ENCODE measurements around the gene B3GALT2. TPM values are rescaled to one million over a fixed set of nuclear protein-coding genes. Genes with fewer than 3 reads are reported as not detected.
A peak's percentile ranks its signal among the peaks of the same experiment; 100 is the strongest.

Gene B3GALT2
- total and polyA plus RNA-seq, 2 experiments from 2014 or later = 2.8 to 4.8 TPM

- WGBS, 2 experiments (ENCODE audit: low coverage in 1 of 2, low lambda C conversion rate in 2 of 2, missing lambda C conversion rate in 2 of 2) = 84 to 87% methylated on average over 4 of the region's 4 CpGs
- in situ Hi-C loops (cut with MboI) = no loop called here
Observed at GRCh38 chr1:193179094-193179493, 7.3 kb downstream of the B3GALT2 start.

GRCh38 chr1:193176788-193177187, 9.6 kb downstream of the B3GALT2 start:
- Histone ChIP-seq H3K27ac (no peak overlapping the region), H3K9me2 (ENCODE audit: insufficient read depth) (no peaks in the 10 kb centered on the region), H2AFZ (no peak overlapping the region), H3K9ac (no peak overlapping the region), H3K36me3 (ENCODE audit: low read depth) (no peaks in the 10 kb centered on the region), H3K27me3 (replicated peaks; ENCODE audit: insufficient read depth) (no peaks in the 10 kb centered on the region), H3K4me1 (ENCODE audit: insufficient read depth) (peaks cover 10% of the 10 kb centered on the region), H3K9me3 (ENCODE audit: low read depth) (no peaks in the 10 kb centered on the region), H3K4me3 (no peak overlapping the region), H4K20me1 (ENCODE audit: insufficient read depth) (no peaks in the 10 kb centered on the region), H3K4me2 (ENCODE audit: unreplicated experiment) (no peak overlapping the region), H3F3A (ENCODE audit: insufficient read depth) (peaks cover 14% of the 10 kb centered on the region), H3K79me2 (ENCODE audit: insufficient read depth) (peaks cover 97% of the 10 kb centered on the region)
- in situ Hi-C loops (cut with MboI) = no loop called here
- TF ChIP-seq EZH2 (IDR thresholded peaks at IDR 0.05; ENCODE audit: insufficient read depth, poor library complexity, severe bottlenecking) (no peak), EZH2phosphoT487 (IDR thresholded peaks at IDR 0.05; ENCODE audit: insufficient read depth, low read depth) (no peak)
- DNase-seq = no peak

More at GRCh38 chr1:193179094-193179493, 7.3 kb downstream of the B3GALT2 start:
- no peak overlapping the region for H3K4me3 ChIP-seq
- TF ChIP-seq EZH2 (IDR thresholded peaks at IDR 0.05; ENCODE audit: insufficient read depth, poor library complexity, severe bottlenecking) = no peak
- no peak for TF ChIP-seq EZH2phosphoT487 (IDR thresholded peaks at IDR 0.05; ENCODE audit: insufficient read depth, low read depth)
- H3K4me1 ChIP-seq (ENCODE audit: insufficient read depth) = peaks cover 32% of the 10 kb centered on the region
- no peak overlapping the region for H3K9ac ChIP-seq
- H3K79me2 ChIP-seq (ENCODE audit: insufficient read depth) = peaks cover 96% of the 10 kb centered on the region
- H2AFZ ChIP-seq = no peak overlapping the region
- H3K4me2 ChIP-seq (ENCODE audit: unreplicated experiment) = no peak overlapping the region
- H4K20me1 ChIP-seq (ENCODE audit: insufficient read depth) = no peaks in the 10 kb centered on the region
- DNase-seq = no peak
- no peaks in the 10 kb centered on the region for H3K9me3 ChIP-seq (ENCODE audit: low read depth)
- peaks cover 16% of the 10 kb centered on the region for H3F3A ChIP-seq (ENCODE audit: insufficient read depth)
- H3K27ac ChIP-seq = no peak overlapping the region
- no peaks in the 10 kb centered on the region for H3K27me3 ChIP-seq (replicated peaks; ENCODE audit: insufficient read depth)
- no peaks in the 10 kb centered on the region for H3K9me2 ChIP-seq (ENCODE audit: insufficient read depth)
- H3K36me3 ChIP-seq (ENCODE audit: low read depth) = no peaks in the 10 kb centered on the region

GRCh38 chr1:193176113-193176512, 10.3 kb downstream of the B3GALT2 start:
- Histone ChIP-seq H3F3A (ENCODE audit: insufficient read depth) (peaks cover 7% of the 10 kb centered on the region; the same call in 1 of the 2 replicates), H3K36me3 (ENCODE audit: low read depth) (no peaks in the 10 kb centered on the region), H4K20me1 (ENCODE audit: insufficient read depth) (no peaks in the 10 kb centered on the region), H3K9me3 (ENCODE audit: low read depth) (no peaks in the 10 kb centered on the region), H2AFZ (no peak overlapping the region), H3K4me3 (no peak overlapping the region), H3K4me2 (ENCODE audit: unreplicated experiment) (no peak overlapping the region), H3K9ac (no peak overlapping the region), H3K27ac (no peak overlapping the region), H3K27me3 (replicated peaks; ENCODE audit: insufficient read depth) (no peaks in the 10 kb centered on the region), H3K79me2 (ENCODE audit: insufficient read depth) (peaks cover 97% of the 10 kb centered on the region), H3K4me1 (ENCODE audit: insufficient read depth) (peaks cover 4% of the 10 kb centered on the region), H3K9me2 (ENCODE audit: insufficient read depth) (no peaks in the 10 kb centered on the region)
- 83 to 94% methylated on average over 1 of the region's 1 CpG for WGBS, 2 experiments (ENCODE audit: low coverage in 1 of 2, low lambda C conversion rate in 2 of 2, missing lambda C conversion rate in 2 of 2)
- in situ Hi-C loops (cut with MboI) = no loop called here
- DNase-seq = no peak
- no peak for TF ChIP-seq EZH2 (IDR thresholded peaks at IDR 0.05; ENCODE audit: insufficient read depth, poor library complexity, severe bottlenecking)
- TF ChIP-seq EZH2phosphoT487 (IDR thresholded peaks at IDR 0.05; ENCODE audit: insufficient read depth, low read depth) = no peak

- TF ChIP-seq EZH2phosphoT487 (IDR thresholded peaks at IDR 0.05; ENCODE audit: insufficient read depth, low read depth) (no peak), EZH2 (IDR thresholded peaks at IDR 0.05; ENCODE audit: insufficient read depth, poor library complexity, severe bottlenecking) (no peak)
- H2AFZ ChIP-seq = no peak overlapping the region
- H3K4me3 ChIP-seq = no peak overlapping the region
- no peak overlapping the region for H3K4me2 ChIP-seq (ENCODE audit: unreplicated experiment)
- DNase-seq = no peak
- H3K9me2 ChIP-seq (ENCODE audit: insufficient read depth) = no peaks in the 10 kb centered on the region
- H3K9ac ChIP-seq = no peak overlapping the region
- H3K4me1 ChIP-seq (ENCODE audit: insufficient read depth) = peaks cover 7% of the 10 kb centered on the region; the same call in 1 of the 2 replicates
- no peaks in the 10 kb centered on the region for H4K20me1 ChIP-seq (ENCODE audit: insufficient read depth)
- peaks cover 26% of the 10 kb centered on the region for H3K36me3 ChIP-seq (ENCODE audit: low read depth)
- 98 to 100% methylated on average over 2 of the region's 2 CpGs for WGBS, 2 experiments (ENCODE audit: low coverage in 1 of 2, low lambda C conversion rate in 2 of 2, missing lambda C conversion rate in 2 of 2)
- peaks cover 68% of the 10 kb centered on the region for H3K79me2 ChIP-seq (ENCODE audit: insufficient read depth)
- H3K27me3 ChIP-seq (replicated peaks; ENCODE audit: insufficient read depth) = no peaks in the 10 kb centered on the region
- no peaks in the 10 kb centered on the region for H3K9me3 ChIP-seq (ENCODE audit: low read depth)
- H3F3A ChIP-seq (ENCODE audit: insufficient read depth) = peaks cover 14% of the 10 kb centered on the region; the same call in 1 of the 2 replicates
- H3K27ac ChIP-seq = no peak overlapping the region
- in situ Hi-C loops (cut with MboI) = no loop called here
Observed at GRCh38 chr1:193157360-193157759, 29.1 kb downstream of the B3GALT2 start.

GRCh38 chr1:193156822-193157142, 29.6 kb downstream of the B3GALT2 start:
- Histone ChIP-seq H2AFZ (no peak overlapping the region), H3K79me2 (ENCODE audit: insufficient read depth) (peaks cover 66% of the 10 kb centered on the region), H3K9me3 (ENCODE audit: low read depth) (no peaks in the 10 kb centered on the region), H3F3A (ENCODE audit: insufficient read depth) (peaks cover 14% of the 10 kb centered on the region; the same call in 1 of the 2 replicates), H3K4me1 (ENCODE audit: insufficient read depth) (peaks cover 7% of the 10 kb centered on the region; the same call in 1 of the 2 replicates), H3K27ac (no peak overlapping the region), H3K4me3 (no peak overlapping the region), H3K27me3 (replicated peaks; ENCODE audit: insufficient read depth) (no peaks in the 10 kb centered on the region), H4K20me1 (ENCODE audit: insufficient read depth) (no peaks in the 10 kb centered on the region), H3K4me2 (ENCODE audit: unreplicated experiment) (no peak overlapping the region), H3K9ac (no peak overlapping the region), H3K9me2 (ENCODE audit: insufficient read depth) (no peaks in the 10 kb centered on the region), H3K36me3 (ENCODE audit: low read depth) (peaks cover 31% of the 10 kb centered on the region)
- no peak for TF ChIP-seq EZH2 (IDR thresholded peaks at IDR 0.05; ENCODE audit: insufficient read depth, poor library complexity, severe bottlenecking)
- DNase-seq = peak; percentile 18
- in situ Hi-C loops (cut with MboI) = no loop called here
- WGBS, 2 experiments (ENCODE audit: low coverage in 1 of 2, low lambda C conversion rate in 2 of 2, missing lambda C conversion rate in 2 of 2) = 24 to 48% methylated on average over 3 of the region's 3 CpGs

Measured in GM23248 (cell line).